ENCODE results near the gene C20orf173.
A peak's percentile ranks its signal among the peaks of the same experiment; 100 is the strongest.

C20orf173 gene

GRCh38 chr20:35492352-35492751, 37.1 kb downstream of the C20orf173 start:
- H3K9me3 Mint-ChIP-seq, result no peaks in the 10 kb centered on the region
- no peak for DNase-seq
- H3K4me1 Mint-ChIP-seq, result no peaks in the 10 kb centered on the region
- no peak overlapping the region for H3K4me3 Mint-ChIP-seq
- H3K27me3 Mint-ChIP-seq (ENCODE audit: low read depth, poor library complexity), result no peaks in the 10 kb centered on the region
- H3K27ac Mint-ChIP-seq, result no peak overlapping the region
- peaks cover 81% of the 10 kb centered on the region for H3K36me3 Mint-ChIP-seq (ENCODE audit: low read depth)
- no peak for TF ChIP-seq CTCF (IDR thresholded peaks at IDR 0.05)

- H3K9me3 Mint-ChIP-seq, result no peaks in the 10 kb centered on the region
- no peak for DNase-seq
- H3K27me3 Mint-ChIP-seq (ENCODE audit: low read depth, poor library complexity), result no peaks in the 10 kb centered on the region
- no peak overlapping the region for H3K4me3 Mint-ChIP-seq
- H3K4me1 Mint-ChIP-seq, result no peaks in the 10 kb centered on the region
- peaks cover 82% of the 10 kb centered on the region for H3K36me3 Mint-ChIP-seq (ENCODE audit: low read depth)
- no peak for TF ChIP-seq CTCF (IDR thresholded peaks at IDR 0.05)
- H3K27ac Mint-ChIP-seq, result no peak overlapping the region
Measured at GRCh38 chr20:35491823-35492222, 37.6 kb downstream of the C20orf173 start.

GRCh38 chr20:35490736-35491181, 38.7 kb downstream of the C20orf173 start:
- Mint-ChIP-seq H3K9me3 (no peaks in the 10 kb centered on the region), H3K36me3 (ENCODE audit: low read depth) (peaks cover 82% of the 10 kb centered on the region)

GRCh38 chr20:35489717-35490116, 39.7 kb downstream of the C20orf173 start:
- no peak for DNase-seq
- no peak overlapping the region for H3K27ac Mint-ChIP-seq
- H3K36me3 Mint-ChIP-seq (ENCODE audit: low read depth), result peaks cover 78% of the 10 kb centered on the region
- H3K4me3 Mint-ChIP-seq, result no peak overlapping the region
- no peak for TF ChIP-seq CTCF (IDR thresholded peaks at IDR 0.05)
- H3K27me3 Mint-ChIP-seq (ENCODE audit: low read depth, poor library complexity), result no peaks in the 10 kb centered on the region
- no peaks in the 10 kb centered on the region for H3K4me1 Mint-ChIP-seq
- H3K9me3 Mint-ChIP-seq, result no peaks in the 10 kb centered on the region

More at GRCh38 chr20:35490736-35491181, 38.7 kb downstream of the C20orf173 start:
- TF ChIP-seq CTCF (IDR thresholded peaks at IDR 0.05), result no peak
- H3K27ac Mint-ChIP-seq, result no peak overlapping the region
- H3K4me1 Mint-ChIP-seq, result no peaks in the 10 kb centered on the region
- no peaks in the 10 kb centered on the region for H3K27me3 Mint-ChIP-seq (ENCODE audit: low read depth, poor library complexity)
- no peak overlapping the region for H3K4me3 Mint-ChIP-seq
- DNase-seq, result no peak

GRCh38 chr20:35487479-35487878, 42.0 kb downstream of the C20orf173 start:
- Mint-ChIP-seq H3K9me3 (peaks cover 14% of the 10 kb centered on the region), H3K4me1 (no peaks in the 10 kb centered on the region), H3K27ac (no peak overlapping the region), H3K4me3 (no peak overlapping the region), H3K27me3 (ENCODE audit: low read depth, poor library complexity) (peaks cover 3% of the 10 kb centered on the region), H3K36me3 (ENCODE audit: low read depth) (peaks cover 82% of the 10 kb centered on the region)
- TF ChIP-seq CTCF (IDR thresholded peaks at IDR 0.05), result no peak
- DNase-seq, result no peak

- TF ChIP-seq CTCF (IDR thresholded peaks at IDR 0.05), result no peak
- peaks cover 65% of the 10 kb centered on the region for H3K36me3 Mint-ChIP-seq (ENCODE audit: low read depth)
- no peak for DNase-seq
- peaks cover 14% of the 10 kb centered on the region for H3K9me3 Mint-ChIP-seq
- peaks cover 3% of the 10 kb centered on the region for H3K27me3 Mint-ChIP-seq (ENCODE audit: low read depth, poor library complexity)
- peak overlapping the region; percentile 79 for H3K27ac Mint-ChIP-seq
- peaks cover 12% of the 10 kb centered on the region for H3K4me1 Mint-ChIP-seq
- H3K4me3 Mint-ChIP-seq, result no peak overlapping the region
Measured at GRCh38 chr20:35479798-35480197, 49.7 kb downstream of the C20orf173 start.

Measured in nephron progenitor cell (in vitro differentiated cells).